Naive thymus-derived CD4-positive, alpha-beta T cell (primary cell): ENCODE data around the gene CHKA. TPM values are rescaled to one million over a fixed set of nuclear protein-coding genes. Genes with fewer than 3 reads are reported as not detected.
A peak's percentile ranks its signal among the peaks of the same experiment; 100 is the strongest.

Source experiments
- ATAC-seq: fragments of 150-1000 bp; cut with Tn5 transposase; 2 replicates; pipeline ENCODE4 v1.10.0; 2021; ENCODE audit warnings: mild to moderate bottlenecking, moderate library complexity
- CTCF ChIA-PET: fragments of 350-600 bp; sonication (Branson Sonifier 250); formaldehyde crosslinking; loops from one replicate; lab custom pipeline; 2021; ENCODE audit warnings: antibody characterized with exemption; lab: Charles Lee
- POLR2A ChIA-PET: fragments of 350-600 bp; sonication (Branson Sonifier 250); formaldehyde crosslinking; loops from one replicate; lab custom pipeline; 2021; ENCODE audit warnings: antibody characterized with exemption, inconsistent platforms; lab: Charles Lee
- DNase-seq, 9 donors: peaks; one replicate each; pipeline versions ENCODE4 v3.0.0 to v3.0.0-alpha.2; 2020 to 2022; ENCODE audit warnings: mixed read lengths in 1 of 9
- H3K27ac ChIP-seq: one replicate; pipeline ENCODE4 v1.7.0; 2013; ENCODE audit warnings: mild to moderate bottlenecking, low read depth, low read length, moderate library complexity
- H3K27me3 ChIP-seq, 2 donors: one replicate each; pipeline ENCODE4 v1.7.0; 2013; ENCODE audit warnings: low read length in 2 of 2, mild to moderate bottlenecking in 2 of 2, moderate library complexity in 2 of 2; ENCODE audit not compliant: control insufficient read depth in 2 of 2, insufficient read depth in 2 of 2
- H3K36me3 ChIP-seq, 3 experiments: 1 replicate in 2 of 3; 2 replicates in 1 of 3; pipeline ENCODE4 v1.7.0; 2013; ENCODE audit warnings: low read length in 3 of 3, mild to moderate bottlenecking in 3 of 3, moderate library complexity in 1 of 3; ENCODE audit not compliant: insufficient read depth in 3 of 3, control insufficient read depth in 2 of 3
- H3K4me1 ChIP-seq, 2 donors: one replicate each; pipeline ENCODE4 v1.7.0; 2013; ENCODE audit warnings: low read length in 2 of 2, mild to moderate bottlenecking in 2 of 2, moderate library complexity in 1 of 2; ENCODE audit not compliant: control insufficient read depth in 2 of 2, insufficient read depth in 2 of 2
- H3K4me3 ChIP-seq: 2 replicates; pipeline ENCODE4 v1.7.0; 2013; ENCODE audit warnings: mild to moderate bottlenecking, low read length
- H3K9me3 ChIP-seq, 3 experiments: 1 replicate in 2 of 3; 2 replicates in 1 of 3; pipeline ENCODE4 v1.7.0; 2013; ENCODE audit warnings: low read length in 3 of 3; ENCODE audit not compliant: control insufficient read depth in 2 of 3
- H3K27ac Mint-ChIP-seq, 9 donors: one replicate each; pipeline ENCODE4 v1.8.0; 2020 to 2022; ENCODE audit warnings: mixed read lengths in 9 of 9, mild to moderate bottlenecking in 8 of 9, moderate library complexity in 5 of 9, inconsistent platforms in 2 of 9
- H3K27me3 Mint-ChIP-seq, 5 donors: one replicate each; pipeline ENCODE4 v1.8.0; 2021 to 2022; ENCODE audit warnings: mixed read lengths in 5 of 5, mild to moderate bottlenecking in 1 of 5
- H3K36me3 Mint-ChIP-seq, 5 donors: one replicate each; pipeline ENCODE4 v1.8.0; 2020 to 2022; ENCODE audit warnings: mixed read lengths in 5 of 5, mild to moderate bottlenecking in 3 of 5, inconsistent platforms in 1 of 5
- H3K4me1 Mint-ChIP-seq, 7 donors: one replicate each; pipeline ENCODE4 v1.8.0; 2020 to 2022; ENCODE audit warnings: mixed read lengths in 7 of 7, mild to moderate bottlenecking in 3 of 7, inconsistent platforms in 1 of 7
- H3K4me3 Mint-ChIP-seq, 10 donors: one replicate each; pipeline ENCODE4 v1.8.0; 2020 to 2022; ENCODE audit warnings: mild to moderate bottlenecking in 10 of 10, mixed read lengths in 10 of 10, moderate library complexity in 6 of 10, inconsistent platforms in 2 of 10
- H3K9me3 Mint-ChIP-seq, 11 donors: one replicate each; pipeline ENCODE4 v1.8.0; 2020 to 2022; ENCODE audit warnings: mixed read lengths in 11 of 11, mild to moderate bottlenecking in 4 of 11, inconsistent platforms in 1 of 11, moderate library complexity in 1 of 11
- intact Hi-C, 2 donors: fragments of 100-400 bp; cut with micrococcal nuclease; formaldehyde crosslinking; loops; one replicate each; pipeline ENCODE4 v1.15.1; 2023
- polyA plus RNA-seq, 2 donors: library from polyadenylated mRNA; unstranded; fragments of 300-500 nt; fragmentation: Illumina TruSeq; gene quantifications; one replicate each; pipeline ENCODE4 v1.2.3, GENCODE V29; 2021
- total RNA-seq, 6 experiments: library from RNA in 5 of 6; stranded (reverse) in 5 of 6; gene quantifications; 1 replicate in 5 of 6; 2 replicates in 1 of 6; pipeline ENCODE4 v1.2.3 and lab custom pipeline; 2021 to 2026

The CHKA gene
- 10 to 100 TPM in 2 of 5 experiments, 1 to 10 TPM in 3; 6.0 to 31.3 (median 7.3) TPM for total RNA-seq
- polyA plus RNA-seq = 1 to 10 TPM; 1.4 to 4.4 TPM
- 26.4 reads per million, percentile 57 among the genes with 10 or more reads in this experiment for total RNA-seq (lab: John Stamatoyannopoulos, UW)

DNA sequence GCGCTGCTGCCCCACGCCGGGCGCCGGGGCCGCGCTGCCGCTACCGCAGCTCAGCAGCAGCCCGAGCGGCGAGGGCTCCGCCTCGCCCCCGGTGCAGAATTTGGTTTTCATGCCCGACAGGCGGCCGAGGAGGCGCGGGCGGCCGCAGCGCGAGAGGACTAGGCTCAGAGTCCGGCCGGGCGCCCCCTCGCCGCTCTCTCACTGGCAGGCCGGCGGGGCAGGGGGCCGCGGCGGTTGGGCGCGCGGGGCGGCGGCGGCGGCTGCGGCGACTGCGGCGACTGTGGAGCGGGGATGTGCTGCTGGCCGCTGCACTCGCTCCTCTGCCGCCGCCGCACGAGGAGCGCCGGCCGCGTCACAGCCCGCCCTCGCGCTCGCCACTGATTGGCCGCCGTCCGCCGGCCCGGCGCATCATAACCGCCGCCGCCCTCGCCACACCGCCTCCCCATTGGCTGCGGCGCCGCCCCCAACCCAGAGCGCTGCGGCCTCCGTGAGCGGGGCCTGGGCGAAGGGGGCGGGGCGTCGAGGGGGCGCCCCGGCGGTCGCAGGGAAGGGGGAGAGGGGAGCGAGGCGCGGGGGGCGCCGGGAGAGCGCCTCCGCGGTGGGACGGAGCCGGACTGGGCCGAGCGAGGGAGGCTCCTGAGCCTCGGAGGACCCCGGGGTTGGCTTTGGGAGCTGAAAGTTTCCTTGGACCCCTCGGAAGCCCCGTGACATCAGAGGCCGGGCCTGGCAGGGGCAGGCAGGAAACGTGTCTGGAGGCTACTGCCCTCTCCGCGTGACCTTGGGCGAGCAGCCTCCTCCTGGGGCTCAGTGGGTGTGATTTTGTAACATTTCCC lies at the start of gene CHKA:
CHKA (minus strand) TSS at position 322 of the 833 bp plus-strand sequence; CDS start at position 111, 211 bp downstream.
- H3K4me1 Mint-ChIP-seq = peaks cover 5 to 19% (median 13%) of the 10 kb centered on the region in 7 donors
- peaks cover 0 to 21% (median 0%) of the 10 kb centered on the region in 5 donors for H3K27me3 Mint-ChIP-seq
- Histone ChIP-seq H3K27me3 (no peaks in the 10 kb centered on the region), H3K27ac (peak within 1 kb of the TSS; percentile 68), H3K9me3 (no peaks in the 10 kb centered on the region), H3K4me1 (peaks cover 0 to 11% of the 10 kb centered on the region in 2 donors), H3K36me3 (no peaks in the 10 kb centered on the region), H3K4me3 (peak within 1 kb of the TSS; percentile 79)
- peak within 1 kb of the TSS; percentile 28 to 92 (median 84) for H3K27ac Mint-ChIP-seq
- intact Hi-C loops = loop anchor here (1.0 to 5.0 kb wide), 9 partner anchors 22 to 341 kb away; partner anchors contain the start of genes PPP6R3 (in 2 of the 2), UNC93B1 (in 2 of the 2), C11orf24 (in 1 of the 2) and KMT5B (in 1 of the 2)
- DNase-seq (peak; percentile 69 to 95 (median 80)), ATAC-seq (peak; percentile 91)
- H3K4me3 Mint-ChIP-seq = peak within 1 kb of the TSS; percentile 72 to 90 (median 87)
- H3K36me3 Mint-ChIP-seq = no peaks in the 10 kb centered on the region
- CTCF ChIA-PET = no interaction called here
- H3K9me3 Mint-ChIP-seq = no peaks in the 10 kb centered on the region
- POLR2A ChIA-PET = interaction anchor here (0.6 kb wide), 2 partner anchors 86 to 358 kb away, joined by 4 to 5 read pairs; no protein-coding TSS in a partner anchor

DNA sequence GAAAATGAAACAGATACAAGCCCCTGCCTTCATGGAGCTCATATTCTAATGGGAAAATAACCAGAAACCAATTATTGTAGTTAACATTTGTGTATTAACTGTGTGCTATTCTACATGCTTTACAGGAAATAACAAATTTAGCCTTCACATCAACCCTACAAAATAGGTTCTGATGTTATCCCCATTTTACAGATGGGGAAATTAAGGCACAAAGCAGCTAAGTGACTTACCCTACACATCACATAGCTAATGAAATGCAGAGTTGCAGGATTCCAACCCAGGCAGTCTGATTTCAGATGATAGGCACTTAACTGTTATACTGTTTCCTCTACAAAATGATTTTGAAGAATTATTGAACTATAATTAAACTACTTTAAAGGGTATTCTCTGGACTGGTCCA lies 48.3 kb upstream of the CHKA start:
- H3K4me3 Mint-ChIP-seq = no peak overlapping the region
- no peaks in the 10 kb centered on the region for H3K27me3 Mint-ChIP-seq
- peaks cover 14 to 35% (median 19%) of the 10 kb centered on the region in 5 donors for H3K36me3 Mint-ChIP-seq
- no peaks in the 10 kb centered on the region for H3K9me3 Mint-ChIP-seq
- CTCF ChIA-PET = interaction anchor here (1.1 kb wide), 1 partner anchor 12 kb away, joined by 3 read pairs; no protein-coding TSS in a partner anchor
- H3K9me3 ChIP-seq = no peaks in the 10 kb centered on the region
- no peak overlapping the region for H3K27ac ChIP-seq
- DNase-seq (no peak), ATAC-seq (no peak)
- H3K36me3 ChIP-seq = peaks cover 13 to 86% (median 23%) of the 10 kb centered on the region in 3 experiments
- intact Hi-C loops = no loop called here
- POLR2A ChIA-PET = no interaction called here
- H3K27me3 ChIP-seq = no peaks in the 10 kb centered on the region
- H3K4me3 ChIP-seq = no peak overlapping the region
- H3K27ac Mint-ChIP-seq = no peak overlapping the region
- H3K4me1 ChIP-seq = no peaks in the 10 kb centered on the region
- no peaks in the 10 kb centered on the region for H3K4me1 Mint-ChIP-seq

DNA sequence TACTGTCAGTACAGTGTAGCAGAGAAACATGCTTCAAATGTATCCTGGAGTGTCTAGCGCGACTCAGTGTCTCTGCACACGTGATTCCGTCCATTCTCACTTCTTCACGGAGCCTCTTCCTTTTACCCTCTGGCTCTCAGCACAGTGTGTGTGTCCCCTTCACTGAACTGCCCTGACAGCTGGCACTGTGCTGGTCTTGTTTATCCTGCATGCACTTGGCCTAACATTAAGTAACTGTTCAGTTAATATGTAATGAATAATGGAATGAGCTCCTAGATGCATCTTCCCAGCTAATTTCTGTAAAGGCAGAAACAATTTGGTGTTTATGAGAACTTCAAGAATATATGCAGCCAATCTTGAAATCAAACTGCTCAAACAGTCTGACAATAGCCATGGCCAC lies 47.5 kb upstream of the CHKA start:
- peaks cover 13 to 86% (median 23%) of the 10 kb centered on the region in 3 experiments for H3K36me3 ChIP-seq
- no peak overlapping the region for H3K4me3 ChIP-seq
- H3K27ac ChIP-seq = no peak overlapping the region
- CTCF ChIA-PET = interaction anchor here (1.1 kb wide), 1 partner anchor 11 kb away, joined by 3 read pairs; no protein-coding TSS in a partner anchor
- H3K4me1 ChIP-seq = no peaks in the 10 kb centered on the region
- Mint-ChIP-seq H3K27ac (peak overlapping the region in 1 of 9 donors; percentile 50), H3K27me3 (no peaks in the 10 kb centered on the region), H3K4me3 (no peak overlapping the region), H3K4me1 (no peaks in the 10 kb centered on the region), H3K36me3 (peaks cover 11 to 31% (median 17%) of the 10 kb centered on the region in 5 donors), H3K9me3 (no peaks in the 10 kb centered on the region)
- DNase-seq = no peak
- H3K27me3 ChIP-seq = no peaks in the 10 kb centered on the region
- intact Hi-C loops = no loop called here
- POLR2A ChIA-PET = interaction anchor here (0.7 kb wide), 1 partner anchor 128 kb away, joined by 3 read pairs; no protein-coding TSS in a partner anchor
- H3K9me3 ChIP-seq = no peaks in the 10 kb centered on the region
- ATAC-seq = no peak

DNA sequence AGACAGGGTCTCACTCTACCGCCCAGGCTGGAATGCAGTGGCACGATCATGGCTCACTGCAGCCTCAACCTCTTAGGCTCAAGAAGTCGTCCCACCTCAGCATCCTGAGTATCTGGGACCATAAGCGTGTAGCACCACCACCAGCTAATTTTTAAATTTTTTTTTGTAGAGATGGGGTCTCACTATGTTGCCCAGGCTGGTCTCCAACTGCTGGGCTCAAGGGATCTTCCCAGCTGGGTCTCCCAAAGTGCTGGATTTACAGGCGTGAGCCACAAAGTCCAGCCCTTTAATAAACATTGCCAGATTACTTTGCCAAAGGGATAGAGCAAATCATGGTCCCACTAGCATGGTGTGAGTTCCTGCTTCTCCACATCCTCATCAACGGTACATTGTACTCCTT lies 46.3 kb upstream of the CHKA start:
- no peak overlapping the region for H3K27ac ChIP-seq
- H3K4me3 ChIP-seq = no peak overlapping the region
- Mint-ChIP-seq H3K27me3 (no peaks in the 10 kb centered on the region), H3K36me3 (peaks cover 10 to 31% (median 18%) of the 10 kb centered on the region in 5 donors), H3K4me3 (no peak overlapping the region), H3K4me1 (no peaks in the 10 kb centered on the region), H3K9me3 (no peaks in the 10 kb centered on the region), H3K27ac (no peak overlapping the region)
- CTCF ChIA-PET = no interaction called here
- H3K27me3 ChIP-seq = no peaks in the 10 kb centered on the region
- H3K9me3 ChIP-seq = no peaks in the 10 kb centered on the region
- no peaks in the 10 kb centered on the region for H3K4me1 ChIP-seq
- ATAC-seq (no peak), DNase-seq (no peak)
- H3K36me3 ChIP-seq = peaks cover 10 to 79% (median 23%) of the 10 kb centered on the region in 3 experiments
- intact Hi-C loops = no loop called here
- POLR2A ChIA-PET = no interaction called here

DNA sequence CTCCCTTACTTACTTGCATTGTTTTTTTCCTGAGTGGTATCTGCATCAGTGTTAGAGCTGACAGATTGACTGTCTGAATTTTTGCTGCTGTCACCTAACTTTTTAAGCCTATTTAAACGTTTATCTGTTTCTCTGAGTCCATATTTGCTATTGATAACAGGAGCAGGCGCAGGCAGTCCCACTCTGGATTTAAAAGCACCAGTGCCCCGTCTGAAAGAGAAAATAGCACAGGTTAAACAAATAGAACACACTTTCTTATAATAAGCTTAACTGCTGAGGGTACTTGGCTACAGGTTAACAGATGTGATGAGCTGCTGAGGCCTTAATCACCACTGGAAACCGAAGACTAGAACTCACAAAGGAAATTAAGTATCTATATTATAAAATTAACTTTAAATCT lies 45.8 kb upstream of the CHKA start:
- Mint-ChIP-seq H3K9me3 (no peaks in the 10 kb centered on the region), H3K36me3 (peaks cover 10 to 34% (median 19%) of the 10 kb centered on the region in 5 donors), H3K4me1 (no peaks in the 10 kb centered on the region), H3K27ac (no peak overlapping the region), H3K4me3 (no peak overlapping the region), H3K27me3 (no peaks in the 10 kb centered on the region)
- POLR2A ChIA-PET = no interaction called here
- no peaks in the 10 kb centered on the region for H3K27me3 ChIP-seq
- CTCF ChIA-PET = no interaction called here
- intact Hi-C loops = no loop called here
- ATAC-seq (no peak), DNase-seq (no peak)
- no peaks in the 10 kb centered on the region for H3K4me1 ChIP-seq
- H3K4me3 ChIP-seq = no peak overlapping the region
- H3K27ac ChIP-seq = no peak overlapping the region
- peaks cover 10 to 76% (median 23%) of the 10 kb centered on the region in 3 experiments for H3K36me3 ChIP-seq
- no peaks in the 10 kb centered on the region for H3K9me3 ChIP-seq

DNA sequence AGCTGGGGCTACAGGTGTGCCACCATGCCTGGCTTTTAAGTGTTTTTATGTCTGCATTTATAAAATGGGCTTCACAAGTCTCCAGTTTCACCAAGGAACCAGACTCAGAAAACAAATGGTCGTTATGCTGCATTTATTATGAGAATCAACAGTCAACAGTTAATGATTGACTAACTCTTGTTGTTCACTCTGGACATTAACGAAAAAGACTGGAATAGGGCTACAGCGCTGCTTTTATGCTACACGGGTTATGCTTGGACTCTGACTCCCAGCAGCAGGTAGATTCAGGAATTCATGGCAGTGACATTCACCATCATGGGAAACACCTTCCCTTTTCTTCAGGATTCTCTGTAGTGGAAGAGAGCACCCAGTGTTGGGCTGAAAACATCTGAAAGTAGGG lies 44.4 kb upstream of the CHKA start:
- ChIA-PET POLR2A (no interaction called here), CTCF (no interaction called here)
- H3K27me3 Mint-ChIP-seq = no peaks in the 10 kb centered on the region
- ATAC-seq (no peak), DNase-seq (no peak)
- H3K9me3 Mint-ChIP-seq = no peaks in the 10 kb centered on the region
- Histone ChIP-seq H3K36me3 (peaks cover 9 to 63% (median 18%) of the 10 kb centered on the region in 3 experiments), H3K9me3 (no peaks in the 10 kb centered on the region), H3K4me1 (no peaks in the 10 kb centered on the region), H3K27me3 (no peaks in the 10 kb centered on the region), H3K27ac (no peak overlapping the region), H3K4me3 (no peak overlapping the region)
- peaks cover 10 to 32% (median 19%) of the 10 kb centered on the region in 5 donors for H3K36me3 Mint-ChIP-seq
- intact Hi-C loops = no loop called here
- H3K4me1 Mint-ChIP-seq = peaks cover 0 to 2% (median 0%) of the 10 kb centered on the region in 7 donors
- H3K4me3 Mint-ChIP-seq = no peak overlapping the region
- peak overlapping the region in 1 of 9 donors; percentile 79 for H3K27ac Mint-ChIP-seq
